Measurements from ENCODE around the gene CREBL2. TPM values are rescaled to one million over a fixed set of nuclear protein-coding genes. Genes with fewer than 3 reads are reported as not detected.
A peak's percentile ranks its signal among the peaks of the same experiment; 100 is the strongest.

CREBL2 gene
- total and polyA plus RNA-seq, 2 of the 13 experiments (the other 11 are each of a cell fraction or from before 2014, with no cell fraction given) = 6.9 to 8.4 TPM

GRCh38 chr12:12686925-12687324, 75.2 kb downstream of the CREBL2 start (continued):
- TF ChIP-seq, protein P1, sequence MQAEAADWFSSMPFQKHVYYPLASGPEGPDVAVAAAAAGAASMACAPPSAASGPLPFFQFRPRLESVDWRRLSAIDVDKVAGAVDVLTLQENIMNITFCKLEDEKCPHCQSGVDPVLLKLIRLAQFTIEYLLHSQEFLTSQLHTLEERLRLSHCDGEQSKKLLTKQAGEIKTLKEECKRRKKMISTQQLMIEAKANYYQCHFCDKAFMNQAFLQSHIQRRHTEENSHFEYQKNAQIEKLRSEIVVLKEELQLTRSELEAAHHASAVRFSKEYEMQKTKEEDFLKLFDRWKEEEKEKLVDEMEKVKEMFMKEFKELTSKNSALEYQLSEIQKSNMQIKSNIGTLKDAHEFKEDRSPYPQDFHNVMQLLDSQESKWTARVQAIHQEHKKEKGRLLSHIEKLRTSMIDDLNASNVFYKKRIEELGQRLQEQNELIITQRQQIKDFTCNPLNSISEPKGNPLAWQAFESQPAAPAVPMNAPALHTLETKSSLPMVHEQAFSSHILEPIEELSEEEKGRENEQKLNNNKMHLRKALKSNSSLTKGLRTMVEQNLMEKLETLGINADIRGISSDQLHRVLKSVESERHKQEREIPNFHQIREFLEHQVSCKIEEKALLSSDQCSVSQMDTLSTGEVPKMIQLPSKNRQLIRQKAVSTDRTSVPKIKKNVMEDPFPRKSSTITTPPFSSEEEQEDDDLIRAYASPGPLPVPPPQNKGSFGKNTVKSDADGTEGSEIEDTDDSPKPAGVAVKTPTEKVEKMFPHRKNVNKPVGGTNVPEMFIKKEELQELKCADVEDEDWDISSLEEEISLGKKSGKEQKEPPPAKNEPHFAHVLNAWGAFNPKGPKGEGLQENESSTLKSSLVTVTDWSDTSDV (CRISPR knock-in tag; IDR thresholded peaks at IDR 0.05) = no peak

DNA sequence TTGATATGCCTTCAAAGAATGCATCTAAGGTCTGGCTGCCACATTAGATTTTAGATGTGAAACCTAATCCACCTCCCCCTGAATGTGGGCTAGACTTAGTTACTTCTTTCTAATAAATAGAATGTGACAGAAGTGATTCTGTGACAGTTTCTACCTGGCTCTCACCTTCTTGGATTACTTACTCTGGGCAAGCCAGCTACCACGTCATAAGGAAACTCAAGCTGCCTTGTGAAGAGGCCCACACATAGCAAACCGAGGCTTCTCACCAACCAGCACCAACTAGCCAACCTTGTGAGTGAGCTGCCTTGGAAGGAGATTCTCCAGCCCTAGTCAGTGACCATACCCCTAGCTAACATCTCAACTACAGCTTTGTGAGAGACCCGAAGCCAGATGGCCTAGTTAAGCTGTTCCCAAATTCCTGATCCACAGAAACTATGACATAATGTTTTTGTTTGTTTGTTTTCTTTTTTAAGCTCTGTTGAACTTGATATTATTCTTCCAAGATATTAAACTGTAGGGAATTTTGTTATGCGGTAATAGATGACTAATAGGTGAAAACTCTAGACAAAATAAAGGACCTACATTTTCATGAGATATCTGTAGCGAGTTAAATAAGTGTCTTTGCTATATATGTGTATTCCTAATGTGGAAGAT, 78.1 kb downstream of the CREBL2 start:
- no peaks in the 10 kb centered on the region for H4K20me1 ChIP-seq (ENCODE audit: insufficient read depth, low read length)
- ChIA-PET POLR2A (no interaction called here), CTCF (ENCODE audit: low intra/inter-chr PET ratio, low total read pairs) (no interaction called here)
- ATAC-seq (no peak), DNase-seq (ENCODE audit: low spot score) (no peak), FAIRE-seq (no peak)
- H3K27ac ChIP-seq (ENCODE audit: extremely low read length, insufficient read depth, low read length) = no peak overlapping the region
- H3K4me1 ChIP-seq (ENCODE audit: insufficient read depth, low read length) = no peaks in the 10 kb centered on the region
- WGBS (ENCODE audit: low lambda C conversion rate) = 40% methylated on average over 5 of the region's 5 CpGs
- in situ Hi-C loops (cut with HindIII; ENCODE audit: extremely low pct_ligation_motif_present, low pct_unique_long_range_greater_than_20kb) = no loop called here
- no peaks in the 10 kb centered on the region for H3K36me3 ChIP-seq (replicated peaks in 1 of 2; ENCODE audit: control insufficient read depth in 1 of 2, insufficient read depth in 2 of 2, low read length in 2 of 2)
- no TSS peak for BruUV-seq (replicated peaks)
- H2AFZ ChIP-seq (ENCODE audit: low read length) = no peak overlapping the region
- no peaks in the 10 kb centered on the region for H3K9me3 ChIP-seq (ENCODE audit: low read length)
- TF ChIP-seq ATF7 (IDR thresholded peaks at IDR 0.05) (peak; percentile 50), ATF7 (CRISPR knock-in tag; IDR thresholded peaks at IDR 0.05) (no peak)
- TF ChIP-seq, protein P2, sequence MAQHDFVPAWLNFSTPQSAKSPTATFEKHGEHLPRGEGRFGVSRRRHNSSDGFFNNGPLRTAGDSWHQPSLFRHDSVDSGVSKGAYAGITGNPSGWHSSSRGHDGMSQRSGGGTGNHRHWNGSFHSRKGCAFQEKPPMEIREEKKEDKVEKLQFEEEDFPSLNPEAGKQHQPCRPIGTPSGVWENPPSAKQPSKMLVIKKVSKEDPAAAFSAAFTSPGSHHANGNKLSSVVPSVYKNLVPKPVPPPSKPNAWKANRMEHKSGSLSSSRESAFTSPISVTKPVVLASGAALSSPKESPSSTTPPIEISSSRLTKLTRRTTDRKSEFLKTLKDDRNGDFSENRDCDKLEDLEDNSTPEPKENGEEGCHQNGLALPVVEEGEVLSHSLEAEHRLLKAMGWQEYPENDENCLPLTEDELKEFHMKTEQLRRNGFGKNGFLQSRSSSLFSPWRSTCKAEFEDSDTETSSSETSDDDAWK (CRISPR knock-in tag; IDR thresholded peaks at IDR 0.05) = no peak
- H3K4me3 ChIP-seq (replicated peaks in 1 of 3; ENCODE audit: insufficient read depth in 1 of 3, low read depth in 2 of 3, low read length in 3 of 3) = no peak overlapping the region
- H3K9ac ChIP-seq (ENCODE audit: insufficient read depth, low read depth, low read length) = no peak overlapping the region
- H3K4me2 ChIP-seq (ENCODE audit: low read depth, low read length) = no peak overlapping the region
- H3K27me3 ChIP-seq (ENCODE audit: control insufficient read depth in 1 of 2, insufficient read depth in 2 of 2, low read length in 2 of 2) = no peaks in the 10 kb centered on the region
- intact Hi-C loops (cut with micrococcal nuclease; ENCODE audit: unreplicated experiment) = no loop called here
- H3K79me2 ChIP-seq (ENCODE audit: insufficient read depth, low read length) = no peaks in the 10 kb centered on the region

All from HepG2 (cell line).